Vagina (tissue), 2 donors: ENCODE measurements around the gene ACLY. TPM values are rescaled to one million over a fixed set of nuclear protein-coding genes. Genes with fewer than 3 reads are reported as not detected.

Experiments used
- DNase-seq, 2 donors: peaks; one replicate each; pipeline ENCODE4 v3.0.0-alpha.2; 2017; ENCODE audit errors: extremely low spot score in 2 of 2
- H3K27ac ChIP-seq: fragments of 200-600 bp; sonication (generic); one replicate; pipeline ENCODE4 v1.5.1; 2019
- H3K27me3 ChIP-seq: fragments of 200-600 bp; sonication (generic); one replicate; pipeline ENCODE4 v1.5.1; 2019
- H3K36me3 ChIP-seq, 2 donors: fragments of 200-600 bp; sonication (generic); one replicate each; pipeline ENCODE4 v1.5.1; 2017 to 2019
- H3K4me1 ChIP-seq: fragments of 200-600 bp; sonication (generic); one replicate; pipeline ENCODE4 v1.5.1; 2019
- H3K4me3 ChIP-seq, 2 donors: fragments of 200-600 bp; sonication (generic); 1 replicate in 1 of 2; 2 replicates in 1 of 2; pipeline ENCODE4 v1.5.1; 2016 to 2019
- H3K9me3 ChIP-seq: fragments of 200-600 bp; sonication (generic); one replicate; pipeline ENCODE4 v1.5.1; 2019
- CTCF ChIP-seq, 3 experiments: fragments of 450-650 bp in 2 of 3; fragments of 200-600 bp in 1 of 3; sonication (generic) in 1 of 3; IDR thresholded peaks; one replicate each; pipeline ENCODE4 v1.5.1; 2017 to 2019; ENCODE audit warnings: antibody characterized with exemption in 3 of 3, mild to moderate bottlenecking in 2 of 3, moderate library complexity in 2 of 3
- POLR2A ChIP-seq, 2 donors: fragments of 450-650 bp; IDR thresholded peaks; one replicate each; pipeline ENCODE4 v1.6.1; 2017; ENCODE audit warnings: antibody characterized with exemption in 2 of 2, mild to moderate bottlenecking in 2 of 2, moderate library complexity in 2 of 2
- POLR2AphosphoS5 ChIP-seq, 2 donors: sonication (generic); formaldehyde crosslinking; IDR thresholded peaks; one replicate each; pipeline ENCODE4 v1.9.0; 2017; ENCODE audit warnings: antibody characterized with exemption in 2 of 2, mild to moderate bottlenecking in 2 of 2, low read depth in 1 of 2; ENCODE audit not compliant: insufficient read depth in 1 of 2
- intact Hi-C: fragments of 100-400 bp; cut with DNase I; formaldehyde crosslinking; loops from one replicate; pipeline ENCODE4 v1.15.1; 2023
- total RNA-seq: library from RNA; depleted of rRNA; stranded (reverse); fragments of >200 nt; gene quantifications from one replicate; pipeline ENCODE4 v1.2.3, GENCODE V29; 2016

Gene ACLY
- total RNA-seq: 74.9 TPM

- peak within 1 kb of the TSS; percentile 89 for H3K27ac ChIP-seq
- no peaks in the 10 kb centered on the region for H3K36me3 ChIP-seq
- H3K9me3 ChIP-seq: no peaks in the 10 kb centered on the region
- H3K4me1 ChIP-seq: peaks cover 36% of the 10 kb centered on the region
- peak within 1 kb of the TSS; percentile 77 to 85 for H3K4me3 ChIP-seq
- intact Hi-C loops: no loop called here
- peak in 1 of 2 donors; percentile 97 for DNase-seq
- H3K27me3 ChIP-seq: no peaks in the 10 kb centered on the region
- TF ChIP-seq POLR2A (IDR thresholded peaks at IDR 0.05) (peak in 1 of 2 donors; percentile 85), POLR2AphosphoS5 (IDR thresholded peaks at IDR 0.05; ENCODE audit: insufficient read depth in 1 of 2, low read depth in 1 of 2) (peak; percentile 93), CTCF (IDR thresholded peaks at IDR 0.05) (no peak)
Measured at GRCh38 chr17:41918314-41919164, at the start of gene ACLY. TSS of gene ACLY (minus strand) at chr17:41918951. CDS start at chr17:41913873, 5,078 bp downstream.

- peaks cover 65% of the 10 kb centered on the region for H3K4me1 ChIP-seq
- H3K9me3 ChIP-seq: no peaks in the 10 kb centered on the region
- H3K36me3 ChIP-seq: peaks cover 0 to 39% of the 10 kb centered on the region in 2 donors
- no peaks in the 10 kb centered on the region for H3K27me3 ChIP-seq
- TF ChIP-seq POLR2AphosphoS5 (IDR thresholded peaks at IDR 0.05; ENCODE audit: insufficient read depth in 1 of 2, low read depth in 1 of 2) (no peak), POLR2A (IDR thresholded peaks at IDR 0.05) (no peak), CTCF (IDR thresholded peaks at IDR 0.05) (no peak)
- DNase-seq: no peak
- intact Hi-C loops: loop anchor here (5.0 kb wide), 2 partner anchors 49 to 144 kb away; partner anchors contain the start of genes DHX58 and DNAJC7
- H3K4me3 ChIP-seq: peak overlapping the region; percentile 75 to 87
- H3K27ac ChIP-seq: peak overlapping the region; percentile 92
Measured at GRCh38 chr17:41967921-41968578, 49.3 kb upstream of the ACLY start.

GRCh38 chr17:41967141-41967920 is 48.6 kb upstream of the ACLY start:
- H3K4me3 ChIP-seq: peak overlapping the region; percentile 75 to 87
- peak overlapping the region; percentile 92 for H3K27ac ChIP-seq
- peaks cover 0 to 34% of the 10 kb centered on the region in 2 donors for H3K36me3 ChIP-seq
- H3K9me3 ChIP-seq: no peaks in the 10 kb centered on the region
- intact Hi-C loops: loop anchor here (5.0 kb wide), 2 partner anchors 50 to 145 kb away; partner anchors contain the start of genes DHX58 and DNAJC7
- no peaks in the 10 kb centered on the region for H3K27me3 ChIP-seq
- H3K4me1 ChIP-seq: peaks cover 65% of the 10 kb centered on the region
- DNase-seq: no peak
- TF ChIP-seq POLR2A (IDR thresholded peaks at IDR 0.05): no peak
- no peak for TF ChIP-seq POLR2AphosphoS5 (IDR thresholded peaks at IDR 0.05; ENCODE audit: insufficient read depth in 1 of 2, low read depth in 1 of 2)
- no peak for TF ChIP-seq CTCF (IDR thresholded peaks at IDR 0.05)

GRCh38 chr17:41966463-41967140 is 47.9 kb upstream of the ACLY start, which contains the start of gene CNP:
TSS of gene CNP (plus strand) at chr17:41966795. CDS start at chr17:41966885, 90 bp downstream.
- intact Hi-C loops: loop anchor here (5.0 kb wide), 2 partner anchors 51 to 146 kb away; partner anchors contain the start of genes DHX58 and DNAJC7
- H3K36me3 ChIP-seq: peaks cover 0 to 26% of the 10 kb centered on the region in 2 donors
- H3K4me3 ChIP-seq: peak within 1 kb of the TSS; percentile 75 to 87
- no peak for DNase-seq
- H3K27ac ChIP-seq: peak within 1 kb of the TSS; percentile 92
- H3K27me3 ChIP-seq: no peaks in the 10 kb centered on the region
- TF ChIP-seq POLR2AphosphoS5 (IDR thresholded peaks at IDR 0.05; ENCODE audit: insufficient read depth in 1 of 2, low read depth in 1 of 2): peak in 1 of 2 donors; percentile 79
- TF ChIP-seq POLR2A (IDR thresholded peaks at IDR 0.05): peak in 1 of 2 donors; percentile 61
- no peak for TF ChIP-seq CTCF (IDR thresholded peaks at IDR 0.05)
- H3K4me1 ChIP-seq: peaks cover 58% of the 10 kb centered on the region
- H3K9me3 ChIP-seq: no peaks in the 10 kb centered on the region
